Measurements from ENCODE around the gene DDRGK1. TPM values are rescaled to one million over a fixed set of nuclear protein-coding genes. Genes with fewer than 3 reads are reported as not detected.
"Not testable (repeated sequence)": the region's sequence is repeated elsewhere in the genome, so short reads cannot be mapped to it uniquely, and the experiment has no call there.

Gene DDRGK1
- total RNA-seq, 1 donor from 2014 or later, result 61.4 TPM

DNA sequence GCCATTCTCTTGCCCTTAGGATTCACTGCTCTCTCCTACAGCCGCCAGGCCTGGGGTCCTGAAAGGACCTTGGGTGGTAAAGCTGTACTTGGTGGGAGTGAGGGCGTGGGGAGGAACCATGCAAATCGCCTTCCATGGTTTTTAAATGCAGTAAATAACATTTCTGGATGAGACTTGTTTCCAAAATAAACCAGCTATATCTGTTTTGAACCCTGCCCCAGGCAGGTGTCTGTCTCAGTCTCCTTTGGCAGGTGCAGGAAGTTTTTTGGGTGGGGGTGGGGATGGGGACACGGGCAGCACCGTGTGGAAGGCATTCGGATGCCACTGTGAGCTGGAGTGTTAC is 19.1 kb upstream of the DDRGK1 start:
- H3K4me3 ChIP-seq, result no peak overlapping the region
- no peaks in the 10 kb centered on the region for H3K9me3 ChIP-seq
- peaks cover 0 to 37% of the 10 kb centered on the region in 2 donors for H3K36me3 ChIP-seq
- no peak overlapping the region for H3K27ac ChIP-seq
- H3K4me1 ChIP-seq, result peaks cover 2% of the 10 kb centered on the region
- no peaks in the 10 kb centered on the region for H3K27me3 ChIP-seq
- TF ChIP-seq, protein P1, sequence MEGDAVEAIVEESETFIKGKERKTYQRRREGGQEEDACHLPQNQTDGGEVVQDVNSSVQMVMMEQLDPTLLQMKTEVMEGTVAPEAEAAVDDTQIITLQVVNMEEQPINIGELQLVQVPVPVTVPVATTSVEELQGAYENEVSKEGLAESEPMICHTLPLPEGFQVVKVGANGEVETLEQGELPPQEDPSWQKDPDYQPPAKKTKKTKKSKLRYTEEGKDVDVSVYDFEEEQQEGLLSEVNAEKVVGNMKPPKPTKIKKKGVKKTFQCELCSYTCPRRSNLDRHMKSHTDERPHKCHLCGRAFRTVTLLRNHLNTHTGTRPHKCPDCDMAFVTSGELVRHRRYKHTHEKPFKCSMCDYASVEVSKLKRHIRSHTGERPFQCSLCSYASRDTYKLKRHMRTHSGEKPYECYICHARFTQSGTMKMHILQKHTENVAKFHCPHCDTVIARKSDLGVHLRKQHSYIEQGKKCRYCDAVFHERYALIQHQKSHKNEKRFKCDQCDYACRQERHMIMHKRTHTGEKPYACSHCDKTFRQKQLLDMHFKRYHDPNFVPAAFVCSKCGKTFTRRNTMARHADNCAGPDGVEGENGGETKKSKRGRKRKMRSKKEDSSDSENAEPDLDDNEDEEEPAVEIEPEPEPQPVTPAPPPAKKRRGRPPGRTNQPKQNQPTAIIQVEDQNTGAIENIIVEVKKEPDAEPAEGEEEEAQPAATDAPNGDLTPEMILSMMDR (IDR thresholded peaks at IDR 0.05), result no peak
- TF ChIP-seq POLR2A (IDR thresholded peaks at IDR 0.05), result no peak
- TF ChIP-seq POLR2AphosphoS5 (IDR thresholded peaks at IDR 0.05; ENCODE audit: insufficient read depth in 1 of 2, low read depth in 1 of 2), result no peak
- no peak for DNase-seq (ENCODE audit: extremely low spot score in 2 of 2)
- intact Hi-C loops (cut with DNase I), result no loop called here

DNA sequence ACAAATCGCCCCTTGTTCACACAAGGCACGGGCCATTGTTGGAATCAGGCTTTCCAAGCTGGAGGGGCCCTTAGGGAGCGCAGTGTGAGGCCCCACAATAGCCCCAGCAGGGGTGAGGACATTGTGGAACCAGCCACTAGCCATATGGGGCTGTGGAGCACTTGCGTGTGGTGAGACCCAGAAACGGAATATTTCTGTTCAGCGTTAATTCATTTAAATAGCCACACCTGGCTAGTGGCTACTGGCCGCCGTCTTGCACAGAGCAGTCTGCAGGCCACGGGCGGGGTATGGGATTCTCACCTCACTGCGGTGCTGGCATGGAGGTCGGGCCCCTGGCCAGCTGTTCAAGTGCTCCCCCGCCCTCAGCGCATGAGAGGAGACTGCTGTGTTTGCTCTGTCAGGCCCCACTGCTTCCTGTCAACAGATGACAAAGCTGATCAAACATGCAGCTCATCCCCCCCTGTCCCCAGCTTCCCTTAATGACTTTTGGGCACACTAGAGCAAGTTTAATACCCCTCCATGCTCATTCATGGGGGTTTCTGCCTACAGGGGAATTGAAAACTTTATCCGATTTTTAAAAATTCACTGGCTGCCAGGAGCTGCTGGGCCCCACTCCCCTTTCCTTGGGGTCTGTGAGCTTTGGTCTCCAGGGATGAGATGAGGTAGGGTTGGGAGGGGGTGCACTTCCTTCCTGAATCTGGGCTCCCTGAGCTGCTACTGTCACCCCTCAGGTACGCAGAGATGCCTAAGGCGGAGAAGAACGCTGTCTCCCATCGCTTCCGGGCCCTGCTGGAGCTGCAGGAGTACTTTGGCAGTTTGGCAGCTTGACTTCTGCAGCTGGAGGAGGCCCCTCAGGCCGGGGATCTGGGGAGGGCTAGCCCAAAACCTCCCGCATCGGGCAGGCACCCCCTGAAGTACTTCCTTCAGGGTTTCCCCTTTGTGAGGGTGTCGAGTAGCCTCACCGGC is 18.4 kb upstream of the DDRGK1 start:
- DNase-seq (ENCODE audit: extremely low spot score in 2 of 2), result no peak
- H3K36me3 ChIP-seq, result peaks cover 0 to 37% of the 10 kb centered on the region in 2 donors
- TF ChIP-seq, protein P1 (IDR thresholded peaks at IDR 0.05), result no peak
- TF ChIP-seq POLR2AphosphoS5 (IDR thresholded peaks at IDR 0.05; ENCODE audit: insufficient read depth in 1 of 2, low read depth in 1 of 2), result no peak
- no peak for TF ChIP-seq POLR2A (IDR thresholded peaks at IDR 0.05)
- no peak overlapping the region for H3K27ac ChIP-seq
- H3K9me3 ChIP-seq, result no peaks in the 10 kb centered on the region
- H3K4me3 ChIP-seq, result no peak overlapping the region
- intact Hi-C loops (cut with DNase I), result no loop called here
- peaks cover 9% of the 10 kb centered on the region for H3K4me1 ChIP-seq
- no peaks in the 10 kb centered on the region for H3K27me3 ChIP-seq

DNA sequence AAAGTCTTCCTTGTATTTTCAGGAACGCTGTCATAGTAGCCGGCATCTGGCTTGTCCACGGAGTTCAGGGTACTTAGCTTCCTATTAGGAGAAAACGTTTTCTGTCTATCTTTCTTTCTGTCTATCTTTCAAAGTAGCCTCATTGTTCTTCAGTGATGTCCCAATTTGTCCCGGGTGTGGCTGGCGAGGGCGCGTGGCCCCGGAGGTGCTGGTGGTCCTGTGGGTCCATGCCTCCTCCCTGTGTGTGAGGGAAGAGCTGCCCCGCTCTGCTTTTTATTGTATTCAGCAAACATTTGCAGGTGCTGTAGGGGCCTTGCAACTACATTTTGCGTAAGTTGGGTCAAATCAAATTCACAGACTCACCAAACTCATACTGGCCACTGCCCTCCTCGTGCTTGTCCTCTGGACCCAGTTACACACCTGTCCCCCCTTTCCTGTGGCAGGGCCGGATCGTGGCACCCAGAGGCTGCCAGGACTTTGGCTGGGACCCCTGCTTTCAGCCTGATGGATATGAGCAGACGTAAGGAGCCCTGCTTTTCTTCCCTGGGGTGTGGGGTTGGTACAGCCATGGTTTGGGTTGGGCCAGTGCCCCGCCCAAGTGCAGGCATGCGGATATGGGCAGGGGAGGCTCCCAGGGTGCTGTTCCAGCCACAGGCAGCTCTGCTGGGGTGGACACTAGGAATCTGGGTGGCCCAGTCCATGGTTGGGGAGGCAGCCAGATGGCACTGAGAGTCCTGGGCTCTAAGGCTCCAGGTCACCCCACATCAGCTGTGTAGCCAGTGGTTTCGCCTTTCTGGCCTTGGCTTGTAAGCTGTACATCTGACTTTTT is 17.1 kb upstream of the DDRGK1 start:
- Histone ChIP-seq H3K4me3 (no peak overlapping the region), H3K27ac (no peak overlapping the region), H3K9me3 (no peaks in the 10 kb centered on the region), H3K36me3 (peaks cover 0 to 37% of the 10 kb centered on the region in 2 donors), H3K27me3 (no peaks in the 10 kb centered on the region), H3K4me1 (peaks cover 9% of the 10 kb centered on the region)
- TF ChIP-seq POLR2A (IDR thresholded peaks at IDR 0.05), result no peak
- TF ChIP-seq POLR2AphosphoS5 (IDR thresholded peaks at IDR 0.05; ENCODE audit: insufficient read depth in 1 of 2, low read depth in 1 of 2), result no peak
- TF ChIP-seq, protein P1 (IDR thresholded peaks at IDR 0.05), result no peak
- no peak for DNase-seq (ENCODE audit: extremely low spot score in 2 of 2)
- intact Hi-C loops (cut with DNase I), result no loop called here

DNA sequence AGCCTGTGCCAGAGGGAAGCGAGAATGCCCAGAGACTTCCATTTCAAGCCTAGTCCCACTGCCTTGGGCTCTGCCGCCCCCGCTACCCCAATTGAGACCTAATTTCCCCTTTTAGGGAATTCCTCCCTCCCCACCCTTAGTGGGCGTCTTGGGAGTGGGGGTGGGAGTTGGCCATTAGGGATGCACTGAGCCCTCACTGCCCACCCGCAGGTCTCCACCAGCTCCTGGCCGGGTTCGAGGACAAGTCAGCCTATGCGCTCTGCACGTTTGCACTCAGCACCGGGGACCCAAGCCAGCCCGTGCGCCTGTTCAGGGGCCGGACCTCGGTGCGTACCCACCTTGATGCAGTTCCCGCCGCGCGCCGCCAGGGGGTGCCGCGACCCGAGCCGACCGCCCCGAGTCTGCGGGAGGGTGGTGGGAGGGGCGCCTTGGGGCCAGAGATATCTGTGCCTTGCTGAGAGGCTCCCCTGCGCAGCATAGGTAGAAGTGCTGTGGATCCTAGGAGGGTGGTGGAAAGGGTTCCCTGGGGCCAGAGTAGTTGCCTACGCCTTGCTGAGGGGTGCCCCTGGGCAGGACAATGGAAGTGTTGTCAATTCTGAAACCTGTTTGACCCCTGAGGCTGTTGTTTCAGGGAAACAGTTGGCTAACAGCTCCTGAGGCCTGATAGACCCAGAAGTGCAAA is 14.0 kb upstream of the DDRGK1 start:
- no peaks in the 10 kb centered on the region for H3K9me3 ChIP-seq
- DNase-seq (ENCODE audit: extremely low spot score in 2 of 2), result no peak
- no peaks in the 10 kb centered on the region for H3K27me3 ChIP-seq
- H3K4me3 ChIP-seq, result no peak overlapping the region
- H3K27ac ChIP-seq, result no peak overlapping the region
- H3K36me3 ChIP-seq, result peaks cover 0 to 31% of the 10 kb centered on the region in 2 donors
- H3K4me1 ChIP-seq, result peaks cover 9% of the 10 kb centered on the region
- intact Hi-C loops (cut with DNase I), result no loop called here
- TF ChIP-seq POLR2A (IDR thresholded peaks at IDR 0.05) (no peak), POLR2AphosphoS5 (IDR thresholded peaks at IDR 0.05; ENCODE audit: insufficient read depth in 1 of 2, low read depth in 1 of 2) (peak in 1 of 2 donors; percentile 19)
- TF ChIP-seq, protein P1 (IDR thresholded peaks at IDR 0.05), result peak; percentile 51 to 87 (median 76)

DNA sequence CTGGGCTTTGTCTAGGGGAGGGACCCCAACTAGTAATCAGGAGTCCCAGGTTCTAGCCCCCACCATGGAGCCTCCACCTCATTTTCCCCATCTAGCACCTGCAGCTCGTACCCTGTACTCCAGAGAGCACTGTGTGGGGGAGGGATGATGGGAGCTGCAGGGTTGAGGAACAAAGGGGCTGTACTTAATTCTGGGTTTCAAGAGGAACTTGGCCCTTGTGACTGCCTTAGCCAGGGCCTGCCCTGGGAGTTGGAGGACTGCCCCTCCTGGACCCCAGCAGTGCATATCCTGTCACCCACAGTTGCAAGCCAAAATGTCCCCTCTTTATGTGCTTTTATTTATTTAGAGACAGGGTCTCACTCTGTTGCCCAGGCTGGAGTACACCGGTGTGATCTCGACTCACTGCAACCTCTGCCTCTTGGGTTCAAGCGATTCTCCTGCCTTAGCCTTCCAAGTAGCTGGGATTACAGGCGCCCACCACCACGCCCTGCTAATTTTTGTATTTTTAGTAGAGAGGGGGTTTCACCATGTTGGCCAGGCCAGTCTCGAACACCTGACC is 11.0 kb upstream of the DDRGK1 start:
- intact Hi-C loops (cut with DNase I); H3K4me3 ChIP-seq; DNase-seq (ENCODE audit: extremely low spot score in 2 of 2); H3K36me3 ChIP-seq; H3K9me3 ChIP-seq; H3K27me3 ChIP-seq; H3K27ac ChIP-seq: not testable (repeated sequence)
- H3K4me1 ChIP-seq, result peaks cover 16% of the 10 kb centered on the region

Measured in vagina (tissue), 2 donors.